Endothelial cell (in vitro differentiated cells): Measurements from ENCODE around the gene MARS1. TPM values are rescaled to one million over a fixed set of nuclear protein-coding genes. Genes with fewer than 3 reads are reported as not detected.

Experiments used
- DNase-seq: peaks from one replicate; pipeline ENCODE4 v3.0.0; 2021; ENCODE audit warnings: low spot score
- H3K27ac Mint-ChIP-seq: one replicate; pipeline ENCODE4 v1.8.0; 2021; ENCODE audit warnings: mixed read lengths, inconsistent platforms; ENCODE audit not compliant: unreplicated experiment
- H3K27me3 Mint-ChIP-seq: one replicate; pipeline ENCODE4 v1.8.0; 2021; ENCODE audit warnings: mild to moderate bottlenecking, moderate library complexity, mixed read lengths, inconsistent platforms; ENCODE audit not compliant: unreplicated experiment
- H3K36me3 Mint-ChIP-seq: one replicate; pipeline ENCODE4 v1.8.0; 2021; ENCODE audit warnings: mild to moderate bottlenecking, low read depth, mixed read lengths, inconsistent platforms; ENCODE audit not compliant: unreplicated experiment
- H3K4me1 Mint-ChIP-seq: one replicate; pipeline ENCODE4 v1.8.0; 2021; ENCODE audit warnings: mild to moderate bottlenecking, mixed read lengths, inconsistent platforms; ENCODE audit not compliant: unreplicated experiment
- H3K4me3 Mint-ChIP-seq: one replicate; pipeline ENCODE4 v1.8.0; 2021; ENCODE audit warnings: mild to moderate bottlenecking, mixed read lengths, inconsistent platforms; ENCODE audit not compliant: unreplicated experiment
- H3K9me3 Mint-ChIP-seq: one replicate; pipeline ENCODE4 v1.8.0; 2021; ENCODE audit warnings: mixed read lengths, inconsistent platforms; ENCODE audit not compliant: unreplicated experiment
- CTCF ChIP-seq: fragments of 200-600 bp; sonication (generic); IDR thresholded peaks from one replicate; pipeline ENCODE4 v1.5.0; 2021; ENCODE audit warnings: antibody characterized with exemption; ENCODE audit not compliant: unreplicated experiment
- total RNA-seq: library from RNA; stranded (reverse); fragmentation: NEBNext Ultra II Directional; extraction: Animal tissue kit (Norgen Biotek cat#: 25700); gene quantifications from one replicate; pipeline ENCODE4 v1.2.1, GENCODE V29; 2021; ENCODE audit not compliant: unreplicated experiment

MARS1 gene
- total RNA-seq, 1 donor from 2014 or later, result 183 TPM

- Mint-ChIP-seq H3K27me3 (peaks cover 20% of the 10 kb centered on the region), H3K9me3 (no peaks in the 10 kb centered on the region), H3K36me3 (peaks cover 36% of the 10 kb centered on the region), H3K27ac (no peak overlapping the region), H3K4me1 (peaks cover 29% of the 10 kb centered on the region), H3K4me3 (no peak overlapping the region)
- TF ChIP-seq CTCF, result no peak
- DNase-seq, result no peak
These were observed 15.5 kb upstream of the MARS1 start for GRCh38 chr12:57472391-57472790.

GRCh38 chr12:57473392-57473791 is 14.5 kb upstream of the MARS1 start:
- no peak for TF ChIP-seq CTCF
- Mint-ChIP-seq H3K4me1 (peaks cover 31% of the 10 kb centered on the region), H3K4me3 (no peak overlapping the region), H3K9me3 (no peaks in the 10 kb centered on the region), H3K27me3 (peaks cover 21% of the 10 kb centered on the region), H3K27ac (no peak overlapping the region), H3K36me3 (peaks cover 27% of the 10 kb centered on the region)
- DNase-seq, result no peak

GRCh38 chr12:57473886-57474285 is 14.0 kb upstream of the MARS1 start:
- H3K9me3 Mint-ChIP-seq, result no peaks in the 10 kb centered on the region
- H3K27me3 Mint-ChIP-seq, result peaks cover 23% of the 10 kb centered on the region
- peak overlapping the region; percentile 85 for H3K4me3 Mint-ChIP-seq
- H3K36me3 Mint-ChIP-seq, result peaks cover 26% of the 10 kb centered on the region
- peaks cover 35% of the 10 kb centered on the region for H3K4me1 Mint-ChIP-seq
- no peak for TF ChIP-seq CTCF
- no peak for DNase-seq
- peak overlapping the region; percentile 55 for H3K27ac Mint-ChIP-seq

- Mint-ChIP-seq H3K27me3 (peaks cover 24% of the 10 kb centered on the region), H3K36me3 (peaks cover 28% of the 10 kb centered on the region), H3K4me1 (peaks cover 41% of the 10 kb centered on the region), H3K4me3 (peak overlapping the region; percentile 85), H3K9me3 (no peaks in the 10 kb centered on the region), H3K27ac (peak overlapping the region; percentile 55)
- DNase-seq, result no peak
- no peak for TF ChIP-seq CTCF
These were observed 13.4 kb upstream of the MARS1 start for GRCh38 chr12:57474430-57474829.

- TF ChIP-seq CTCF, result no peak
- peaks cover 45% of the 10 kb centered on the region for H3K4me1 Mint-ChIP-seq
- no peak for DNase-seq
- H3K36me3 Mint-ChIP-seq, result peaks cover 33% of the 10 kb centered on the region
- no peaks in the 10 kb centered on the region for H3K9me3 Mint-ChIP-seq
- H3K27me3 Mint-ChIP-seq, result peaks cover 27% of the 10 kb centered on the region
- peak overlapping the region; percentile 55 for H3K27ac Mint-ChIP-seq
- H3K4me3 Mint-ChIP-seq, result peak overlapping the region; percentile 85
These were observed 13.0 kb upstream of the MARS1 start for GRCh38 chr12:57474862-57475261.
